Neuronal stem cell (in vitro differentiated cells): ENCODE data around the gene MYF5.

Experiments
- DNase-seq: peaks from one replicate; pipeline ENCODE4 v3.0.0-alpha.2; 2013; ENCODE audit warnings: low spot score
- H2AFZ ChIP-seq: one replicate; pipeline ENCODE4 v1.6.1; 2013; ENCODE audit warnings: mild to moderate bottlenecking, low read length, inconsistent platforms
- H2AK5ac ChIP-seq: 2 replicates; pipeline ENCODE4 v1.6.1; 2013; ENCODE audit warnings: low read depth, mild to moderate bottlenecking, inconsistent platforms, low read length, moderate library complexity, mixed read lengths
- H2BK120ac ChIP-seq: 2 replicates; pipeline ENCODE4 v1.6.1; 2013; ENCODE audit warnings: low read depth, mild to moderate bottlenecking, inconsistent platforms, low read length, moderate library complexity, mixed read lengths
- H2BK12ac ChIP-seq: one replicate; pipeline ENCODE4 v1.6.1; 2013; ENCODE audit warnings: low read length, inconsistent platforms
- H2BK15ac ChIP-seq: 2 replicates; pipeline ENCODE4 v1.6.1; 2013; ENCODE audit warnings: mild to moderate bottlenecking, low read length, inconsistent platforms, mixed read lengths
- H2BK5ac ChIP-seq: one replicate; pipeline ENCODE4 v1.6.1; 2013; ENCODE audit warnings: inconsistent platforms, mild to moderate bottlenecking, low read length, moderate library complexity
- H3K14ac ChIP-seq: one replicate; pipeline ENCODE4 v1.6.1; 2013; ENCODE audit warnings: low read length, inconsistent platforms
- H3K18ac ChIP-seq: 2 replicates; pipeline ENCODE4 v1.6.1; 2013; ENCODE audit warnings: low read length, inconsistent platforms
- H3K23ac ChIP-seq: 2 replicates; pipeline ENCODE4 v1.6.1; 2013; ENCODE audit warnings: low read depth, mild to moderate bottlenecking, mixed read lengths, low read length, inconsistent platforms; ENCODE audit not compliant: poor library complexity
- H3K27ac ChIP-seq: replicated peaks from 3 replicates; pipeline ENCODE4 v1.5.1; 2013; ENCODE audit warnings: low read length, inconsistent platforms
- H3K27me3 ChIP-seq, 3 experiments: 2 replicates each; pipeline ENCODE4 v1.6.1; 2013; ENCODE audit warnings: low read length in 3 of 3, mild to moderate bottlenecking in 2 of 3, inconsistent platforms in 1 of 3, low read depth in 1 of 3, mixed read lengths in 1 of 3, moderate library complexity in 1 of 3; ENCODE audit not compliant: control insufficient read depth in 3 of 3, insufficient read depth in 3 of 3
- H3K36me3 ChIP-seq, 2 donors: replicated peaks in 1 of 2; 2 replicates each; pipeline ENCODE4 v1.6.1; 2013; ENCODE audit warnings: low read length in 2 of 2; ENCODE audit not compliant: control insufficient read depth in 2 of 2, insufficient read depth in 2 of 2
- H3K4ac ChIP-seq: 2 replicates; pipeline ENCODE4 v1.6.1; 2013; ENCODE audit warnings: inconsistent platforms, mild to moderate bottlenecking, low read length, moderate library complexity
- H3K4me1 ChIP-seq, 2 donors: 1 replicate in 1 of 2; 2 replicates in 1 of 2; pipeline ENCODE4 v1.6.1; 2013; ENCODE audit warnings: low read length in 2 of 2, low read depth in 1 of 2; ENCODE audit not compliant: control insufficient read depth in 2 of 2, insufficient read depth in 1 of 2
- H3K4me2 ChIP-seq: one replicate; pipeline ENCODE4 v1.6.1; 2013; ENCODE audit warnings: mild to moderate bottlenecking, low read length, inconsistent platforms; ENCODE audit not compliant: insufficient read depth, poor library complexity, severe bottlenecking
- H3K4me3 ChIP-seq, 2 donors: 2 replicates each; pipeline ENCODE4 v1.5.1; 2013; ENCODE audit warnings: low read length in 2 of 2, mild to moderate bottlenecking in 2 of 2, inconsistent platforms in 1 of 2, moderate library complexity in 1 of 2
- H3K79me1 ChIP-seq: one replicate; pipeline ENCODE4 v1.6.1; 2013; ENCODE audit warnings: low read depth, mild to moderate bottlenecking, inconsistent platforms, low read length, moderate library complexity
- H3K9ac ChIP-seq: one replicate; pipeline ENCODE4 v1.6.1; 2013; ENCODE audit warnings: mild to moderate bottlenecking, low read depth, low read length, inconsistent platforms; ENCODE audit not compliant: poor library complexity
- H3K9me3 ChIP-seq, 2 donors: replicated peaks in 1 of 2; 2 replicates each; pipeline versions ENCODE3 to v1.6.1; 2013; ENCODE audit warnings: low read length in 2 of 2, mild to moderate bottlenecking in 2 of 2, inconsistent platforms in 1 of 2, low read depth in 1 of 2, mixed read lengths in 1 of 2, moderate library complexity in 1 of 2; ENCODE audit not compliant: control insufficient read depth in 2 of 2, insufficient read depth in 1 of 2
- H4K8ac ChIP-seq: one replicate; pipeline ENCODE4 v1.6.1; 2013; ENCODE audit warnings: low read depth, mild to moderate bottlenecking, inconsistent platforms, low read length, moderate library complexity
- H4K91ac ChIP-seq: one replicate; pipeline ENCODE4 v1.6.1; 2013; ENCODE audit warnings: low read length, low read depth, mild to moderate bottlenecking, inconsistent platforms; ENCODE audit not compliant: poor library complexity
- WGBS, 2 donors: extraction: QIAGEN DNeasy Blood & Tissue Kit; methylation state at CpG; one replicate each; pipeline ENCODE4 v1.1.7; 2013; ENCODE audit warnings: missing lambda C conversion rate in 2 of 2, mixed read lengths in 1 of 2; ENCODE audit not compliant: insufficient read length in 2 of 2, insufficient replicate concordance in 1 of 2; ENCODE audit errors: extremely low coverage in 2 of 2; 5-methylcytosine and 5-hydroxymethylcytosine counted together

The MYF5 gene

DNA sequence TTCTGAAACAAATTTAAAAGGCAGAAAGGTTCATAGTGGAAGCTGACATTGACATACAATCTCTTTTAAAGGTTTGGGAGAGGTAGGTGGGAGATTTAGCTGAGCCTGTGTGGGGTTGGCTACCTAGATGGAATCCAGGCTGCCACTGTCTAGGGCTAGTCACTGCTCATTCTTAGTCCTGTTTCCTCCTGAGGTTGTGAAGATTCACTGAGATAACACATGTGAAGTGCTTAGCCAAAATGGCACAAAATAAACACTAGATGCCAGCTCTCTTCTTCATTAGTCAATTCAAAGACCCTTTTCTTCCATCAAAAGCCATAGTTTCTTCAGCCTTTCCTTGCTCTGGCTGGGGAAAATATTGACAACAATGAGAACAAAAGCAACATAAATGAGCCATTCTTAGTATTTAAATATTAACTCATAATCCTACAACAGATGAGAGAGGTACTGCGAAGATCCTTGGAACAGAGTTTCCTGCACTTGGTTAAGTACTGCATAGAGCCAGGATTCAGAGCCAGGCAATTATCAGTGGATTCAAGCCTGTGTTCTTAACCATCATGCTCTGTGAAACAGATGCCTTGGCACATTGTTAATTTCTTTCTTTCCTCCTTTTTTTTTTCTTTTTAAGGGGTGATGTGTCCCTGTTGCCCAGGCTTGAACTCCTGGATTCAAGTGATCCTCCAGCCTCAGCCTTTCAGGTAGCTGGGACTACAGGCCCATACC lies 5.8 kb upstream of the MYF5 start:
- Histone ChIP-seq H2AFZ (no peak overlapping the region), H3K18ac (no peak overlapping the region), H2BK12ac (no peak overlapping the region), H2BK5ac (no peak overlapping the region), H3K79me1 (no peaks in the 10 kb centered on the region), H3K27ac (no peak overlapping the region), H3K36me3 (no peaks in the 10 kb centered on the region), H4K8ac (no peak overlapping the region), H4K91ac (no peak overlapping the region), H3K27me3 (peaks cover 0 to 41% (median 2%) of the 10 kb centered on the region in 3 experiments), H2BK120ac (no peak overlapping the region), H2BK15ac (no peak overlapping the region), H3K14ac (no peak overlapping the region), H3K4me2 (no peak overlapping the region), H3K9me3 (no peaks in the 10 kb centered on the region), H2AK5ac (no peak overlapping the region), H3K4me3 (no peak overlapping the region), H3K23ac (no peak overlapping the region), H3K4me1 (peaks cover 0 to 3% of the 10 kb centered on the region in 2 donors), H3K9ac (no peak overlapping the region), H3K4ac (no peak overlapping the region)
- no peak for DNase-seq
- WGBS, 2 donors: no CpG with 5 or more reads among the region's 1 CpG

DNA sequence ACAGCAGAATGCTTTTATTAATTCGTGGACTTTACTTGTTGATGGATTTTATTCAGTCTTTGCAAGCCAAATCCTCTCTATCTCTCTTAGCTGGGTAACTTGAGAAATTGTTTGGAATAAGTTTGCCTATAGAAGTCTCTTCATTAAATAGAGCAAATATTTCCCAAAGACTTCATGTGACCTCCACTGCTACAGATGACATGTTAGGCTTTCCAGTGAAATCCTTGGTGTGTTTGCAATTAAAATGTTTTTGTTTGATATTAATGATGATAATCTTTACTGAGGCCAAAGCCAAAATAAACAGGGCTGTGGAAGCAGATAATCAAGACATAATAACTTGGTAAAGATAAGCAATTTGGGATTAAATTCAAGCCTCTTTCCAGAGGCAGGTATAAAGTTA lies 4.8 kb upstream of the MYF5 start:
- no peak overlapping the region for H3K9ac ChIP-seq
- no peak overlapping the region for H2BK120ac ChIP-seq
- H3K27me3 ChIP-seq: peaks cover 0 to 40% (median 2%) of the 10 kb centered on the region in 3 experiments
- no peaks in the 10 kb centered on the region for H3K79me1 ChIP-seq
- H3K23ac ChIP-seq: no peak overlapping the region
- no peak overlapping the region for H3K18ac ChIP-seq
- H3K14ac ChIP-seq: no peak overlapping the region
- H4K8ac ChIP-seq: no peak overlapping the region
- WGBS, 2 donors: no CpG with 5 or more reads among the region's 1 CpG
- H3K4ac ChIP-seq: no peak overlapping the region
- no peaks in the 10 kb centered on the region for H3K36me3 ChIP-seq
- no peak overlapping the region for H3K27ac ChIP-seq
- H2BK15ac ChIP-seq: no peak overlapping the region
- H2AFZ ChIP-seq: no peak overlapping the region
- no peaks in the 10 kb centered on the region for H3K9me3 ChIP-seq
- H3K4me2 ChIP-seq: no peak overlapping the region
- H2BK12ac ChIP-seq: no peak overlapping the region
- no peak overlapping the region for H4K91ac ChIP-seq
- H2AK5ac ChIP-seq: no peak overlapping the region
- DNase-seq: no peak
- H2BK5ac ChIP-seq: no peak overlapping the region
- H3K4me1 ChIP-seq: peaks cover 0 to 3% of the 10 kb centered on the region in 2 donors
- H3K4me3 ChIP-seq: no peak overlapping the region

DNA sequence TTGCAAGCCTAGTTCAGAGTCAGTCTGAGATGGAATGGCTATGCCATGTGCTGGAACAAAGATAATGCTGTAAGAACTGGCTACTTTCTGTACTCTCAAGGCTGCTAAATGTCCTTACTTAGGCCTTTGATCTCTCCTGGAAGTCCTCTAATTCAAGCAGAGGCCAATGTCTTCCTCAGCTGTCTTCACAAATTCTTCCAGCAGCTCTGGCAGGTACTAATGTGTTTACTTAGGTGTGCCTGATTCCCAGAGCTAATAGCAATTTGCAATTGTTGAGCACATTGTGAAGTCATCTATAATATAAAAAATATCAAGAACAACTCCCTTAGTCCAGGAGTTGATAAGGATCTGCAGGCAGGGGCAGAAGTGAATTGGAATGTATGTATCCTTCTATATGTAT lies 3.8 kb upstream of the MYF5 start:
- Histone ChIP-seq H3K9ac (no peak overlapping the region), H3K27ac (no peak overlapping the region), H3K4me2 (no peak overlapping the region), H2AK5ac (no peak overlapping the region), H3K9me3 (no peaks in the 10 kb centered on the region), H3K4ac (no peak overlapping the region), H3K4me3 (no peak overlapping the region), H2BK120ac (no peak overlapping the region), H3K23ac (no peak overlapping the region), H2BK15ac (no peak overlapping the region), H3K27me3 (peaks cover 0 to 30% (median 0%) of the 10 kb centered on the region in 3 experiments), H2AFZ (no peak overlapping the region), H4K91ac (no peak overlapping the region), H3K36me3 (no peaks in the 10 kb centered on the region), H3K4me1 (peaks cover 0 to 3% of the 10 kb centered on the region in 2 donors), H3K79me1 (no peaks in the 10 kb centered on the region), H3K18ac (no peak overlapping the region), H2BK12ac (no peak overlapping the region), H3K14ac (no peak overlapping the region), H4K8ac (no peak overlapping the region), H2BK5ac (no peak overlapping the region)
- no peak for DNase-seq

DNA sequence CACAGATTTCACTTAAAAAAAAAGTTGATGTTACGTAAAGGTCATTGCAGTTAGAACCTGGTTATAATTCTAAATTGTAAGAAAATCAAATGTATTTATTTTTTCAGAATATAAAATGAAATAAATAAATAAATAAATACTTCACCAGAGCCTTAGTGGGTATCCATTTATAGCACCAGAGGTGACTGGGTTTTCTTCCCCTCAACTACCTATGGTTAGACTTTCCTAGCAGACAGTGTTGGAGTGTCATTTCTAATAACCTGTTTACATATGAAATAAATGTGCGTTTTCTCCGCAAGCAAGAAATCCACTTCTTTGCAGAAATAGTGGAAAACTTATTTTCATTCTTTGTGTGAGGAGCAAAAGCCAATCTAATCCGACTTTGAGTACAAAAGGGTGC lies 3.3 kb upstream of the MYF5 start:
- Histone ChIP-seq H3K9me3 (no peaks in the 10 kb centered on the region), H2BK5ac (no peak overlapping the region), H3K4me2 (no peak overlapping the region), H2BK15ac (no peak overlapping the region), H3K9ac (no peak overlapping the region), H2AFZ (no peak overlapping the region), H3K27me3 (peaks cover 0 to 27% (median 0%) of the 10 kb centered on the region in 3 experiments), H3K4me3 (no peak overlapping the region), H3K4me1 (peaks cover 0 to 5% of the 10 kb centered on the region in 2 donors), H2BK120ac (no peak overlapping the region), H3K18ac (no peak overlapping the region), H4K8ac (no peak overlapping the region), H3K27ac (no peak overlapping the region), H3K14ac (no peak overlapping the region), H3K36me3 (no peaks in the 10 kb centered on the region), H3K79me1 (no peaks in the 10 kb centered on the region), H3K4ac (no peak overlapping the region), H2BK12ac (no peak overlapping the region), H2AK5ac (no peak overlapping the region), H4K91ac (no peak overlapping the region), H3K23ac (no peak overlapping the region)
- no peak for DNase-seq
- no CpG with 5 or more reads among the region's 4 CpGs for WGBS, 2 donors
